COLO829 (cell line): ENCODE measurements around the gene CCDC91.
"Not testable (repeated sequence)": the region's sequence is repeated elsewhere in the genome, so short reads cannot be mapped to it uniquely, and the experiment has no call there.

Experiments used
- DNase-seq: peaks from one replicate; pipeline ENCODE4 v3.0.0; 2012; ENCODE audit warnings: low spot score

Gene CCDC91

GRCh38 chr12:28232211-28232928 is 42.1 kb downstream of the CCDC91 start:
- no peak for DNase-seq

DNA sequence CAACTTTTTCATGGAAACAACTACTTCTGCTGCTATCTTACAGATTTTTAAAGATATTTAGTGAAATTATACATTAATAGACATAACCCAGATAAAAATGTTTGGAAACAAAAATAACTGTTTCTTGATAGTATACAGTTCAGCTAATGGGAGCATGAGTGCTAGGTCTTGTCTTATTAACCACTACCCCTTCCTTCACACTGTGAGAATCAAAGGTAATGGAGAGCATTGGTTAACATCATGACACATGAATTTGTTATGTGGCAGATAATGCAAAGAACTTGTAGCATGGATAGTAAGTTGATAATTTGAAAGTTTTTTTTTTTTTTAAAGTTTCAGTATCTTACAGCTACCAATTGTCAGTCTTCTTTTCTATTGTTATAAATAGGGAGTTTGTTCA is 44.2 kb downstream of the CCDC91 start:
- no peak for DNase-seq

DNA sequence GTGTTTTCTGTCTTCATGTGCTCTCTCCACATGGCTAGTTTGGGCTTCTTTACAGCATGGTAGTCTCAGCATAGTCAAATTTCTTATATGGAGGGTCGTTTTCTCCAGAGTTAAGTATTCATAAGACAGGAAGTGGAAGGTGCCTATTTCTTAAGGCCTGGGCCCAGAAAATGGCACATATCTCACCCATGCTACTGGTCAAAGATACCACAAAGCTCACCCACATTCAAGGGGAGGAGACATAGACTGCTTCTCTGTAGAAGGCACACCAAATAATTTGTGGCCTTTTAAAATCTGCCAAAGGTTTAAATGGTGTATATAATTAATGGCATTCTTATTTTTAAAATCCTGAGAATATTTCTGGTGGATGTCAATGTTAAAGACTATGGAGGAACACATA is 44.8 kb downstream of the CCDC91 start:
- no peak for DNase-seq

DNA sequence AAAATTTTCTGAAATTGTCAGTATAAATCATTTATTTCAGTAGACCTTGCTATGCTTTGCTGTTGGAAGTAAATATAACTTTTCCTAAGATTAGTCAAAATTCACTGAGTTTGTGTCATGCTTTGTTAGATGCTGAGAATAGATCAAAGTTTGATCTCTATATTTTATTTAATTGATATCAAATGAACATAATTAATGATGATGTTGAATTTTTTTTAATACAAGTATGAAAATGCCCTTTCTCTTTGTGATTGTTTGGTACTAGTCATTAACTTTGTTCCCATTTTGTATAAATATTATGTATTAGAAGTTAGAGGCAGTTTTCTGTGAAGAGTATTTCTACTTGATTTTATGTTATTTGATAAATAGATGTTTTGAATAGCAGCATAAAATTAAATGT is 45.7 kb downstream of the CCDC91 start:
- DNase-seq: no peak

- no peak for DNase-seq
Measured at GRCh38 chr12:28237423-28237822, 47.2 kb downstream of the CCDC91 start.

- DNase-seq: no peak
Measured at GRCh38 chr12:28239918-28240317, 49.7 kb downstream of the CCDC91 start.

- DNase-seq: no peak
Measured at GRCh38 chr12:28240853-28241252, 50.6 kb downstream of the CCDC91 start.

GRCh38 chr12:28242129-28242495 is 51.9 kb downstream of the CCDC91 start:
- peak; percentile 18 for DNase-seq

DNA sequence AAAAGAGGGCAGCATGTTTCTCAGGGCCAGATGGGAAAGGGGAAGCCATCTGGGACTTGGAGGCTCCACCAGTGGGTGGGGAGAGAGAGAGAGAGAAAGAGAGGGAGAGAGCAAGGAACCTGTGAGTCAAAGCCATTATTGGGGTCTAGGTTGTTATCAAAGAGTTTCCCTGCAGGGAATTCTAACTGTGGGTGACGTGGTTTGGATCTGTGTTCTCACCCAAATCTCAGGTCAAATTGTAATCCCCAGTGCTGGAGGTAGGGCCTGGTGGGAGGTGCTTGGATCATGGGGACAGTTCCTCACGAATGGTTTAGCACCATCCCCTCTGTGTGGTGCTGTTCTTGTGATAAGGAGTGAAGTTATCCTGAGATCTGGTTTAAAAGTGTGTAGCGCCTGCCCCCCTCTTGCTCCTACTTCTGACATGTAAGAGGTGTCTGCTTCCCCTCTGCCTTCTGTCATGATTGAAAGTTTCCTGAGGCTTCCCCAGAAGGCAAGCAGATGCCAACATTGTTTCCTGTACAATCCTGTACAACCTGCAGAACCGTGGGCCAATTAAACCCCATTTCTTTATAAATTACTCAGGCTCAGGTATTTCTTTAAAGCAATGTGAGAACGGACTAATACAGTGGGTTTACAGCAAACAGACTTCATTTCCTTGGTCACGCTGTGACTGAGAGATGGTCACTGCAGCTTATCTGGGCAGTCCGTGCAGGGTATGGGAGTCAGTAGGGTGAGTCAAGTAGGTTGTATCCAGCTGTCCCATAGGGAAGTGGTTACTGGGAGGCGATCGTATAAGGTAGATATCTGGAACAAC is 52.4 kb downstream of the CCDC91 start:
- no peak for DNase-seq

DNA sequence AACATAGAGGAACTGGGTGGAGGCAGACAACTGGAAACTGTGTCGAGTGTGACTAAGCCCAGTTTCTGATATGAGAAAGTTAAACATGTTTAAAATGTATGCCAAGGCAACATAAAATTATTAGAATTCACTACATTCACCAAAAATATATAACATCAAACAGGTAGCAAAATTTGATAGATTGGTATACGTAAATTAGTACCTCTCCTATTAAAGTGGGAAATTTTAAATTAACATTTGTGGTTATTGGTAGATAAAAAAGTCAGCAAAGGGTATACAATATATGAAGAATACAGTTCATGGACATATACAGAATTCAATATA is 53.0 kb downstream of the CCDC91 start:
- no peak for DNase-seq

GRCh38 chr12:28247806-28248205 is 57.5 kb downstream of the CCDC91 start:
- DNase-seq: no peak

- DNase-seq: no peak
Measured at GRCh38 chr12:28248555-28249145, 58.4 kb downstream of the CCDC91 start.

- DNase-seq: peak; percentile 22
Measured at GRCh38 chr12:28253161-28253641, 62.9 kb downstream of the CCDC91 start.

DNA sequence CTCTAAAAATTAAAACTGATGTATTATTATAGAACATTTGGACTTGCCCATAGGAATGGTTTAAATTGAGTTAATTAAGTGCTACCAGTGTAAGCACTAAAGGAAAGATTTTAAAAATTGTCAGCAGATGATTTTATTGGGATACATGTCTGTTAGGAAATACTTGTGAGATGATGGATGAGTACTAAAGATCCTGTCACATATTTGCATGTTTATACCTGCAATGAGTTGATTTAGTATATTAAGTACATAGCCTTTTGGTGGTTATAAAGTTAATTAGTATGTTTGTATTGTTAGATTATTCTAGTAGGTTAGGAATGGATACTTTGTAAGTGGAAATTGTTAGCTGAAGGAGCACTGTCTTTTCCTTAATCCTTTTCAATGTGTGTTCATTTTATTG is 67.2 kb downstream of the CCDC91 start:
- DNase-seq: no peak

DNA sequence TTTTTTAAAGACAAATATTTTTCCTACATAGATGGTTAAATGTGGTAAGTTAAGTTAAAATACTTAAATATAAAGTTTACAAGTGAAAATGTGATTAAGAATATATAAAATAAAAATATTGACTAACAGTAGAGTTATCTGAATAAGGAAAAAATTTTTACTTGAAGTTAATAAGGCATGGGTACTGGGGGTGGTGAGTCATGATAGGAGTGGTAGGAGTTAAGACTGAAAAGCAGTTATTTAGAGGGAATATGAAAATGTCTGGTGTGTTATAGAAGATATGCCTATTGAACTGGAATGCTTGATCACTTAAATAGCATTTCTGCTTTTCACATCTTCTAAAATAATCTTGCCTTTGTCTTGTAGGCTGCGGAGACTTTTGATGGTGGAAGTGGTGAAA is 68.7 kb downstream of the CCDC91 start:
- no peak for DNase-seq

DNA sequence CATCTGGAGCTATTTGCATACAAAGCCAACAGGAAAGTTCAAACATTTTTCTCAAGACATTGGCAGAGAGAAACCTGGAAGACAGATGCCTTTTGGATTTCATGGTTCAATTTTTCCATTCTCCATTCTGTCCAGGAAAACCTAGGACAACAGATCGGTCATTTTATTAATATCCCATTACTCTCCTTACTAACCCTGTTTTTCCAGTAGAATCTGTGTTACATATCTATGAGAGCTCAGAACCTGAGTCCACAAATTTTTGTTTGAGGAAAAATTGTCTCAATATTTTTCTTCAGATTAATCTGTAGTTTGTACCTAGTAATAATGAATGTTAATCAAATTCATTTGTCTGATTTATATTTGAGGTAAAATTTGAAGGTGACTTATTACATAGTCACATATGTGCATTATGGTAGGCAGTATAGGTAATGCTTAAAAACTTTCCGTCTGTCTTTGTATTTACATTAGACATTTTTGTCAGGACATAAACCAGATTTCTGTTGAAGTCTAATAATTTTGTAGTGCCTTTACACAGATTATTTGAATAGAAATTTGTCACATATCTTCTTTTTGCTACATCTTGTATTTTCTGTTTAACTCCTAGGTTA is 75.3 kb downstream of the CCDC91 start:
- DNase-seq: no peak

DNA sequence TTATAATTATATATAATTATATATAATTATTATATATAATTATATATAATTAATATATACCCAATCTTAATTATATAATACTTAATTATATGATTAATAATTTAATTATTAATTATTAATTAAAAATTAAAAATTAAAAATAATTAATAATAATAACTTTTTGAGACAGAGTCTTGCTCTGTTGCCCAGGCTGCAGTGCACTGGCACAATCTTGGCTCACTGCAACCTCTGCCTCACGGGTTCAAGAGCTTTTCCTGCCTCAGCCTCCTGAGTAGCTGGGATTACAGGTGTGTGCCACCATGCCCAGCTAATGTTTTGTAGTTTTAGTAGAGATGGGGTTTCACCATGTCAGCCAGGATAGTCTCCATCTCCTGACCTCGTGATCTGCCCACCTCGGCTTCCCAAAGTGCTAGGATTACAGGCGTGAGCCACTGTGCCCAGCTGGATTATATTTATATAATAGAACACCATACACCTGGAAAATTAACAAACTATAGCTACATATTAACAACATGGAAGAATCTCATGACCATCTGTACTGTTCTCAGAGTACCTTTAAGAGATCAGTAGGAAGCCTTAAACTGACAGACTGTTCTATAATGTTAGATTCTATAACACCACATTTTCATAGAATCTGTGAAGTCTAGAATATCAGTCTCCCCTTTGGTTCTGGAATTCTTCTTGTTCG is 77.8 kb downstream of the CCDC91 start:
- DNase-seq: not testable (repeated sequence)

- DNase-seq: no peak
Measured at GRCh38 chr12:28268608-28269229, 78.5 kb downstream of the CCDC91 start.

- no peak for DNase-seq
Measured at GRCh38 chr12:28269851-28270250, 79.6 kb downstream of the CCDC91 start.

GRCh38 chr12:28278499-28278898 is 88.2 kb downstream of the CCDC91 start:
- DNase-seq: no peak

DNA sequence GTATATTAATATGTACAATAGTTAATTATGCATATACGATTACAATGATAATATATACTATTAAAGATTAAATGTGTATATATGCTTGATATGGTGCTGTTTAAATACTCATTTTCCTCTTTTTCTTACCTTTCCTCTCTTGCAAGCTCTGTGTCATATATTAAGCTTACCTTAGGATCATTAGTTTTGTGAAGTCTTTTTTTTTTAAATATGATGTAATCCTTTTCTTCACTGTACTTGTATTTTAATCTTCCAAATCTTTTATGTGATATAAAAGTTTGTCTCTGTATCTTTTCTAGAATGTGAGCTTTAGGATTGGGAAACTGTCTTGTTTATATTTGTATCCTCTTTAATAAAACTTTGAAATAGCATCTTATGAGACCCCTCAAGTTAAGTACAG is 88.7 kb downstream of the CCDC91 start:
- DNase-seq: no peak

GRCh38 chr12:28286352-28286751 is 96.1 kb downstream of the CCDC91 start:
- no peak for DNase-seq
